Measurements from ENCODE around the gene TAOK2.
A peak's percentile ranks its signal among the peaks of the same experiment; 100 is the strongest.
"Not testable (repeated sequence)": the region's sequence is repeated elsewhere in the genome, so short reads cannot be mapped to it uniquely, and the experiment has no call there.

The TAOK2 gene

DNA sequence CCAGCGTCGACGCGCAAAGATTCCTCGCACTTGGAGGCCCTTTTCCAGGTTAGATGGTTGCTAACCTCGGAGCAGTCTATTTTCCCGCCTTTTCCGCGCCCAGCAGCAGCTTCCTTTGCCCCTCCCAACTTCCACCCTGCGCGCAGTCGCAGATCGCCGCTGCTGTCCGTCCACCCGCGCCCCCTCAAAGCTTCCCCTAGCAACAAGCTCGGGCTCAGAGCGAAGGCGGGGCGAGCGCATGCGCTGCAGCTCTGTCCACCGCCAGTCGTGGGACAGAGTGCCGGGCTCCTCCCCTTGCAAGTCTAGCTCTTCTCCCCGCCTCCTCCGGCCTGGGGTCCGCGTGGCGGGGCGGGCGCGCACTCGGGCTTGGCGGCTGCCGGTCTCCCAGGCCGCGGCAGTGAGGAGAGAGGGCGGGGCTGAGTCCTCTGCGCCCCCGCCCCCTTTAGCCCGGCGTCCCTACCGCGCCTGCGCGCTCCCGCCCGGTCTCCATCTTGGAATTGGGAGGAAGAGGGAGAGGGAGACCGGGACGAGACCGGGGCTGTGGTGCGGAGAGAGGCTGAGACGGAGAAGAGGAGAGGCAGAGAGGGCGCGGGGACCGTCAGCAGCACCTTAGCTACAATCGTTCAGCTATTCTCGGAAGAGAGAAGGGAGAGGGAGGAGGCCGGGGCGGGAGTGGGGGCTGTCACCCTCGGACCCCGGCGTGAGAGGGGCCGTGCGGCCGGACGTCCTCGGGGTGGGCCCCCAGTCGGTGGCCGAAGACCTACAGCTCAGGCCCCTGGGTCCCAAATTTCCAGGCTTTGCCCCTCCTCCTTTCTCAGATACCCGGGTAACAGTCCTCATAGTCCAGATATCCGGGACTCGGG is at the start of gene TAOK2:
Gene TAOK2 (plus strand): TSS at position 485 of the 863 bp plus-strand sequence. CDS start 3,905 bp downstream, outside the sequence.
- Mint-ChIP-seq H3K27ac (peak within 1 kb of the TSS; percentile 88), H3K27me3 (no peaks in the 10 kb centered on the region), H3K36me3 (no peaks in the 10 kb centered on the region), H3K4me1 (ENCODE audit: low read depth) (peaks cover 33% of the 10 kb centered on the region), H3K9me3 (ENCODE audit: low read depth) (no peaks in the 10 kb centered on the region), H3K4me3 (peak within 1 kb of the TSS; percentile 94)

DNA sequence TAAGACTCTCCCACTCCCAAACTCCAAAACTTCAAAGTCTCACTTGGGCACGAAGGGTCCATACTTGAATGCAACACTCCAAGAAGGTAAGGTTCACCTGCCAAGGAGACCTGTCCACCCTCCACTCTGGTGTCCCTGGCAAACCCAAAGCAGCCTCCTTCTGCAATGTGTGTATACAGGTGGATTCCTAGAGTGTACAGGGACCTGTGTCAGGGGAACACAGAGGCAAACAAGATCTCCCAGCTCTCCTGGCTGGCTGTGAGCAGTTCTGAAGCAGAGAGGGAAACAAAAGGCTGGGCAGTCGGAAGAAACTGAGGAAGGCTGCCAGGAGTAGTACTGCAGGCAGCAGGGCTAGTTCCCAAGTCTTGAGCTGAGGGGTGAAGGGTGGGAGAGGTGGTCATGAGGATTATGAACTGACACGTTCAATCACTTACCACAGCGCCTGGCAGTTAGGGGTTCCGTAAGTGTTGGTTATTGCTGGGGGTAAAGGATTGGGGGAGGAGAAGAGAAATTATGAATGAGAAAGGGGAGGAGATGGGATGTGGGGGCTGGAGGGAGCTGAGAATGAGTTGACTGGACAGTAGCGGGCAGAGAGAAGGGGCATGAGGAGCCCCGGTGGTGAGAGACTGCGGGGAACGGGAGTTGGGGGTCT is 48.4 kb upstream of the TAOK2 start:
- Mint-ChIP-seq H3K36me3 (peaks cover 14% of the 10 kb centered on the region), H3K27ac (peak overlapping the region; percentile 93), H3K9me3 (ENCODE audit: low read depth) (no peaks in the 10 kb centered on the region), H3K4me3 (peak overlapping the region; percentile 99), H3K27me3 (no peaks in the 10 kb centered on the region), H3K4me1 (ENCODE audit: low read depth) (peaks cover 42% of the 10 kb centered on the region)

DNA sequence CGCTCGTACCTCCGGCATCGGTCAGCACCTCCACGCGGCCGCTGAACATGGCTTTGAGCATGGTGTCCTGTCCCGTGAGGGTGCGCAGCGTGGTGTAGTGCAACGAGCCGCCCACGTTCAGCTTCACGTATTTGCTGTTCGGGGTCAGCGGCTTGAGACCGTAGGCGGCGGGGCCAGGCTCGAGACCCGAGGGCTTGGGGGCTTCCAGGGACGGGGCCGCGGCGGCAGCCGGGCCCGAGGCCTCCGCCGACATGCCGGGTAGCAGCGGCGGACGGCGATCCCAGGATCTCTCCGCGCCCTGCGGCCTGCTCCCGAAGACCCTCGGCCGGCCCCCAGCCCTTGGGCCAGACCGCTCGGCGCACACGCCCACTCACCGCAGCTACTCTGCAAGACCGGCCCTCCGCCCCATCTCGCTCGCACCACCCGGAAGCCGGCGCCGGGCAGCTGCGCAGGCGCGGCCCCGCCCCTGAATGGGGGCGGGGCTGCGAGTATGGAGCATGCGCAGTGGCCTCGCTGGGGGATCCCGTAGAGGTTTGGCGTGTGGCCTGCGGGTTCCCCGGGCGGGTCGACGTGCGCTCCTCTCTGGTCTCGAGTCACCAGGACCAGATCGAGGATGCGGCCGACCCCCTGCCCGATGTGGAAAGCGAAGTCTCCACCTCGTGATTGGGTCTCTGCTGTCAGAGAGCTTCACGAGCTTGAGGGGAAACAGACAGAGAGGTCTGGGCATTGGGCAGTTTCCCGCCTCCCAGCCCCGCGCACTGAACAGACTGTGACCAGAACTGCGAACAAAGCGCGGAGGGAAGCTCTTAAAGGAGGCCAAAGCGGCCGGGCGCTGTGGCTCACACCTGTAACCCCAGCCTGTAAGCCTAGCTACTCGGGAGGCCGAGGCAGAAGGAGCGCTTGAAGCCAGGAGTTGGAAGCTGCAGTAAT is 47.6 kb upstream of the TAOK2 start, which contains the start of gene KCTD13:
Gene KCTD13 (minus strand): TSS at position 446 of the 930 bp plus-strand sequence. CDS start 193 bp downstream, at position 253.
- H3K4me3 Mint-ChIP-seq: peak within 1 kb of the TSS; percentile 99
- no peaks in the 10 kb centered on the region for H3K9me3 Mint-ChIP-seq (ENCODE audit: low read depth)
- peak within 1 kb of the TSS; percentile 95 for H3K27ac Mint-ChIP-seq
- H3K4me1 Mint-ChIP-seq (ENCODE audit: low read depth): peaks cover 34% of the 10 kb centered on the region
- H3K27me3 Mint-ChIP-seq: no peaks in the 10 kb centered on the region
- H3K36me3 Mint-ChIP-seq: peaks cover 7% of the 10 kb centered on the region

DNA sequence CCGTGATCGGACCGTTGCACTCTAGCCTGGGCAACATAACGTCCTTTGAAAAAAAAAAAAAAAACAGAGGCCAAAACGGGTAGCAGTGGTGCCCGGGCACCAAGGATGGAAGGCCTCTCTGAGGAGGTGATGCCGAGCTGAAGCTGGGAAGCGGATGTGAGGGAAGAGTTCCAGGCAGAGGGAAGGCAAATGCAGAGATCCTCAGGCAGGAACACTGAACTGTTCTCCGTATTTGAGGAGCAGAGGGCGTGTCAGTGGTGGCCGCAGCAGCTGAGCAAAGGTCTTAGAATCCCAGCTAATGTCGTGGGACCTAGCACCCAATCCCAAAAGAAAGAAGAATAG is 47.0 kb upstream of the TAOK2 start:
- Mint-ChIP-seq H3K4me1 (ENCODE audit: low read depth) (peaks cover 30% of the 10 kb centered on the region), H3K27me3 (no peaks in the 10 kb centered on the region), H3K36me3 (peaks cover 4% of the 10 kb centered on the region), H3K4me3 (peak overlapping the region; percentile 92), H3K9me3 (ENCODE audit: low read depth) (no peaks in the 10 kb centered on the region), H3K27ac (peak overlapping the region; percentile 95)

DNA sequence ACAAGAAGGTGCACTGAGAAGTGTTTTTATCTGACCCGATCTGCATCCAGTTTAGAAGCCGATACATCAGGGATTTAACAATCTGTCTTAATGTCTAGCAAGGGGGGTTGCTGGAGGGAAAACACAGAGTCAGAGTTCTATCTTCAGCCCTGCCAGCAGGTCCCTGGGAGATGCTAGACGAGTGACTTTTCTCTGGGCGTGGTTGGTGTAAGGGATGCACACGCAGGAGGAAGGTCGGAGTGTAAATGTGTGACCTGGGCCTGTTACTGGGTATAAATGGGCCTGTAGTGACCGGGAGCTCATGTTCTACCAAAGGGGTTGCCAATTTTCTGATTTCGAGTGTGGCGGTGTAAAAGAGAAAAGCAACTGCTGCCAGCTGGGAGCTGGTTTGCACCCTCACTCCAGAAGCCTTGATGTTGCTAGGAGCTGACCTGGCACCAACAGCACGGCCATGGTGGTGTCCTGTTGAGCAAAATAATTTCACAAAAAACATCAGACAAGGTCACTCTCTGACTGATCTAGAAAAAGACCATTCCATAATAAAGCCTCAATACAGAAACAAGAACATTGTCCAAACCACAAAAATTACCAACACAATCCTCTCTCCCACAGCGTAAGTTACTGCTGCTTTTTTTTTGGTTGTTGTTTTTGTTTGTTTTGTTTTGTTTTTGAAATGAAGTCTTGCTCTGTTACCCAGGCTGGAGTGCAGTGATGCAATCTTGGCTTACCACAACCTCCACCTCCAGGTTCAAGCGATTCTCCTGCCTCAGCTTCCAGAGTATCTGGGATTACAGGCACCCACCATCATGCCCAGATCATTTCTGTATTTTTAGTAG is 46.4 kb upstream of the TAOK2 start:
- Mint-ChIP-seq H3K4me3 (peak overlapping the region; percentile 92), H3K9me3 (ENCODE audit: low read depth) (no peaks in the 10 kb centered on the region), H3K27ac (peak overlapping the region; percentile 95), H3K27me3 (no peaks in the 10 kb centered on the region), H3K36me3 (peaks cover 4% of the 10 kb centered on the region), H3K4me1 (ENCODE audit: low read depth) (peaks cover 29% of the 10 kb centered on the region)

DNA sequence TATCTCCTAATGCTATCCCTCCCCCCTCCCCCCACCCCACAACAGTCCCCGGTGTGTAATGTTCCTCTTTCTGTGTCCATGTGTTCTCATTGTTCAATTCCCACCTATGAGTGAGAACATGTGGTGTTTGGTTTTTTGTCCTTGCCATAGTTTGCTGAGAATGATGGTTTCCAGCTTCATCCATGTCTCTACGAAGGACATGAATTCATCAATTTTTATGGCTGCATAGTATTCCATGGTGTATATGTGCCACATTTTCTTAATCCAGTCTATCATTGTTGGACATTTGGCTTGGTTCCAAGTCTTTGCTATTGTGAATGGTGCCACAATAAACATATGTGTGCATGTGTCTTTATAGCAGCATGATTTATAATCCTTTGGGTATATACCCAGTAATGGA is 41.9 kb upstream of the TAOK2 start:
- H3K27ac Mint-ChIP-seq; H3K4me3 Mint-ChIP-seq; H3K36me3 Mint-ChIP-seq; H3K4me1 Mint-ChIP-seq (ENCODE audit: low read depth); H3K9me3 Mint-ChIP-seq (ENCODE audit: low read depth); H3K27me3 Mint-ChIP-seq: not testable (repeated sequence)

DNA sequence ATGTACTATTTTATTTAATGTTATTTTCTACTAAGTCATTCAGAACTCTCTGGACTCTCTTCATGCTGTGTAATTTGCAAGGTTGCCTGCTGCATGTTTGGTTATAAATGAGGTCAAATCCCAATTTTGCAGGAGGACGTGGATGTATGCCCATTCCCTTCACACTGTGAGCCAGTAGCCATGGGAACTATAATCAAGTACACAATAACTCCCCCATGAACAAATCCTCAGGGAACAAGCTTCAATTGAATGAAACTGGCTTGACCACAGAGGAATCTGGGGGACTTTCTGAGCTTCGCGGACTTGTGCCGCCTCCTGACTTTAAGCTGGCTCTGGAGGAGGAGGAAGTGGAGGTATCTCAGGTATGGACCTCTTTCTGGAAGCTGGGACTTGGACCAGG is 33.0 kb upstream of the TAOK2 start:
- H3K4me1 Mint-ChIP-seq (ENCODE audit: low read depth): peaks cover 5% of the 10 kb centered on the region
- H3K27me3 Mint-ChIP-seq: peaks cover 2% of the 10 kb centered on the region
- H3K4me3 Mint-ChIP-seq: no peak overlapping the region
- H3K27ac Mint-ChIP-seq: no peak overlapping the region
- no peaks in the 10 kb centered on the region for H3K9me3 Mint-ChIP-seq (ENCODE audit: low read depth)
- H3K36me3 Mint-ChIP-seq: no peaks in the 10 kb centered on the region

DNA sequence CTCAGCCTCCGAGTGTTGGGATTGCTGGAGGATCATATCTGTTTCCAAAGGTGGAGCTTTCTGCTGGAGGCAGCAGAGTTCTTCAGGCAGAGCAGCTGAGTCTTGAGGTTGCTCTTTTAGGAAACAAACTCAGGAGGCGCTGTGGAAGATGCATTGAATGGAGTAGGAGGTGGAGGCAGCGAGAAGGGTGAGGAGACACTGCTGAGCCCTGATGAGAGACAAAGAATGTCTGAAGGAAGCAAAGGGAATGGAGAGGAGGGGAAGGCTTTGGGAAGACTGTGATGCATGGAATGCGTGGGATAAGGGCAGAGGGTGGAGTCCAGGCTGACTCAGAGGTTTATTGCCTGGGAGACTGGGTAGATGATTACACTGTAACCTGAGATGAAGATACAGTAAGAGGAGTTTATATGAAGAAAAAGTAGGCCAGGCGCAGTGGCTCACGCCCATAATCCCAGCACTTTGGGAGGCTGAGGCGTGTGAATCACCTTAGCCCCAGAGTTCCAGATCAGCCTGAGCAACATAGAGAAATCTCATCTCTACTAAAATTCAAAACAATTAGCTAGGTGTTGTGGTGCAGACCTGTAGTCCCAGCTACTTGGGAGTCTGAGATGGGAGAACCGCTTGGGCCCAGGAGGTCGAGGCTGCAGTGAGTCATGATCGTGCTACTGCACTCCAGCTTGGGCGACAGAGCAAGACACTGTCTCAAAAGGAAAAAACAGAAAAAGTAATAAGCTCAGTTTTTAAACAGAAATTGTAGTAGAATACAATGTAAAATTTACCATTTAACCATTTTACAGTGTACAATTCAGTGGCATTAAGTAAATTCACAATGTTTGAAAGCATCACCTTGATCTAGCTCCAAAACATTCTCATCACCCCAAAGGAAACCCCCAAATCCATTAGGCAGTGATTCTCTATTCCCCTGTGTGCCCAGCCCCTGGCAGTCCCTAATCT is 29.5 kb upstream of the TAOK2 start:
- Mint-ChIP-seq H3K36me3 (no peaks in the 10 kb centered on the region), H3K27ac (no peak overlapping the region), H3K27me3 (peaks cover 2% of the 10 kb centered on the region), H3K9me3 (ENCODE audit: low read depth) (no peaks in the 10 kb centered on the region), H3K4me1 (ENCODE audit: low read depth) (peaks cover 5% of the 10 kb centered on the region), H3K4me3 (no peak overlapping the region)

DNA sequence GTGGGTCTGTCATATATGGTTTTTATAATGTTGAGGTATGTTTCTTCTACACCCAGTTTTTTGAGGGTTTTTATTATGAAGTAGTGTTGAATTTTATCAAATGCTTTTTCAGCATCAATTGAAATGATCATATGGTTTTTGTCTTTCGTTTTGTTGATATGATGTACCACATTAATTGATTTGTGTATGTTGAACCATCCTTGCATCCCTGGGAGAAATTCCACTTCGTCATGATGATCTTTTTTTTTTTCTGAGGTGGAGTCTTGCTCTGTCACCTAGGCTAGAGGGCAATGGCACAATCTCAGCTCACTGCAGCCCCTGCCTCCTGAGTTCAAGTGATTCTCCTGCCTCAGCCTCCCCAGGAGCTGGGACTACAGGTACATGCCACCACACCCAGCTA is 25.8 kb upstream of the TAOK2 start:
- Mint-ChIP-seq H3K27ac (no peak overlapping the region), H3K4me3 (no peak overlapping the region), H3K36me3 (peaks cover 3% of the 10 kb centered on the region), H3K9me3 (ENCODE audit: low read depth) (peaks cover 4% of the 10 kb centered on the region), H3K27me3 (peaks cover 1% of the 10 kb centered on the region), H3K4me1 (ENCODE audit: low read depth) (no peaks in the 10 kb centered on the region)

DNA sequence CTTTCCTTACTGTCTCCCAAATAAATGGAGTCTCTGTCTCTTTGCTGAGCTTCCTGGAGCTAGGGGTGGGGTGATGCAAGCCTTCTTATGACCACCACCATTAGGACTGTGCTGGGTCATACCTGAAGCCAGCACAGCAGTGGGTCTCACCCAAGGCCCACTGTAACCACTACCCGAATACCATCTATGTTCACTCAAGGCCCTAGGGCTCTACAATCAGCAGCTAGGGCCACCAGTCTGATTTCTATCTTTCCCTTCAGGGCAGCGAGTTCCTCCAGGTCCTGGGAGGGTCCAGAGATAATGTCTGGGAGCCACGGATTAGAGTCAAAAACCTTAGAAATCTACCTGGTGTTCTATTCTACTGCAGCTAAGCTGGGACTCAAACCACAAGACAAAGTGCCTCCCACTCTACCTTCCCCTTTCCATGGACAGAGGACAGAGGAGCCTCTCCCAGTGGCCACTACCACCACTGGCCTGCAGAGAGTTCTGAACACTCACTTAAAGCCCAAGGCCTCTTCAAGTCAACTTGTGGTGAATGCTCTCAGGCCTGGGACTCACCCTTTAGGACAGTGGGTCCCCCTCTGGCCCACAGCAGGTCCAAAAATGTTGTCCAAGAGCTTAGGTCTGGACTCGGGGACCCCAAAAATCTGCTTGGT is 22.7 kb upstream of the TAOK2 start:
- H3K27me3 Mint-ChIP-seq: peaks cover 1% of the 10 kb centered on the region
- H3K4me3 Mint-ChIP-seq: no peak overlapping the region
- H3K4me1 Mint-ChIP-seq (ENCODE audit: low read depth): no peaks in the 10 kb centered on the region
- peaks cover 3% of the 10 kb centered on the region for H3K36me3 Mint-ChIP-seq
- peaks cover 4% of the 10 kb centered on the region for H3K9me3 Mint-ChIP-seq (ENCODE audit: low read depth)
- no peak overlapping the region for H3K27ac Mint-ChIP-seq

DNA sequence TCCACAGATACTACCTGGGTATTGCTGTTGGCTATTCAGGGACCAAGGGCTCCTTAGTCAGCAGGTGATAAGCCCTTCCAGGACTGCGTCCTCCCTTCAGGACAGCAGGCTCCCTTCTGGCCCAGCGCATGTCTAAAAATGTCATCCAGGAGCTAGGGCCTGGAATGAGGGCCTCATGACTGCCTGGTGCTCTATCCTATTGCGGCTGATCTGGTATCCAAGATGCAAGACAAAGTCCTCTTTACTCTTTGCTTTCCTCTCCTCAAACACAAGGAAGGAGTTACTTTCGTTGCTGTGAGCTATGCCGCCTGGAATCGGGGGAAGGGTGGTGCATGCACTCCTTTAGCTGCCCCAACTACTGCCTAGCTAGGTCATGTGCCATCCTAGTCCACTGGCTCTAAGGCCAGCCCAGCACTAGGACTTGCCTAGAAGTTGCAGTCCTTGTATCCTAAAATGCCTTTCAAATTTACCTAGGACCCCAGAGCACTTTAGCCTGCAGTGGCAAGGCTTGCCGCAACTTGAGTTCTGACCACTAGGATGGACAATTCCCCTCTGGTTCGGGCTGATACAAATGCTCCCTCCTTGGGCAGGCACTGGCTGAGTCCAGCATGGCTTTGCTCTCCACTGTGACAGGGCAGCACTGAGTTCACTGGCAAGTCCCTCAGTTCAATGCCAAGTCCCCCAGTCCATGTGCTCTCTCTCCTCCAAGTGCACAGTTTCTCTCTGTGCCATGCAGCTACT is 21.9 kb upstream of the TAOK2 start:
- peaks cover 1% of the 10 kb centered on the region for H3K27me3 Mint-ChIP-seq
- H3K4me1 Mint-ChIP-seq (ENCODE audit: low read depth): no peaks in the 10 kb centered on the region
- H3K9me3 Mint-ChIP-seq (ENCODE audit: low read depth): peaks cover 4% of the 10 kb centered on the region
- H3K27ac Mint-ChIP-seq: no peak overlapping the region
- H3K4me3 Mint-ChIP-seq: no peak overlapping the region
- H3K36me3 Mint-ChIP-seq: peaks cover 3% of the 10 kb centered on the region

DNA sequence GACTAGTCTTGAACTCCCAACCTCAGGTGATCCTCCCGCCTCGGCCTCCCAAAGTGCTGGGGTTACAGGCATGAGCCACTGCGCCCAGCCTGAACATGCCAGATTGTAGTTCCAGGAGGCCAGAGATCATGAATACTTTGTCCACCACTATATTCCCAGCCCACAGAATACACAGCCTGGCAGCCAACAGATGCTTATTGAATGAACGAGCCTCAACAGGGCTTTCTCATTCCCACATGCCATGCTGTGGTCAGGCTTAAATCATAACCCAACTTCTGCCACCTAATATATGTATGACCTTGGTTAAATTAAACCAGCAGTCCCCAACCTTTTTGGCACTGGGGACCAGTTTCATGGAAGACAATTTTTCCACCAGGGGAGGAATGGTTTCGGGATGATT is 14.9 kb upstream of the TAOK2 start:
- H3K36me3 Mint-ChIP-seq: no peaks in the 10 kb centered on the region
- H3K4me1 Mint-ChIP-seq (ENCODE audit: low read depth): peaks cover 18% of the 10 kb centered on the region
- H3K9me3 Mint-ChIP-seq (ENCODE audit: low read depth): no peaks in the 10 kb centered on the region
- H3K27ac Mint-ChIP-seq: no peak overlapping the region
- H3K27me3 Mint-ChIP-seq: no peaks in the 10 kb centered on the region
- H3K4me3 Mint-ChIP-seq: no peak overlapping the region
